Inflammatory macrophage treated with lipopolysaccharide for 1 hour (primary cell): Measurements from ENCODE around the gene MAMDC2.

Experiments
- DNase-seq, 2 donors: peaks; one replicate each; pipeline ENCODE4 v3.0.0-alpha.2; 2020 to 2022

MAMDC2 gene

DNA sequence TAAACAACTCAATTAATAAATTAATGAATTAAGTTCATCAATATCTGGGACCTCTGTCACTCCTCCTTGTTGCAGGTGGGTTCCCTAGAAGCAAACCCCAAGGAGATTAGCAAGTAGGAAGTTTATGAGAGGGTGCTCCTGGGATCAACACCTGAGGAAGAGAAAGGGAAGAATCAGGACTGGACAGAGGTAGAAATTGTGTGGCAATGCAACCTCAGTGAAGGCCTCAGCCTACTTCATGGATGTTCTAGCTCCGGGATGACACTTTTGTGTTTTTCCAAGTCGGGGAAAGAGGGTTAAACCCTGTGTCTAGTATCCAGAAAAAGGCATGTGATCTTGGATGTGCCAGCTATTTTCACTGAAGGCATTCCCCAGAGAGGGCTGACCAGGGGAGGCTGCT, 23.2 kb downstream of the MAMDC2 start:
- DNase-seq: no peak

DNA sequence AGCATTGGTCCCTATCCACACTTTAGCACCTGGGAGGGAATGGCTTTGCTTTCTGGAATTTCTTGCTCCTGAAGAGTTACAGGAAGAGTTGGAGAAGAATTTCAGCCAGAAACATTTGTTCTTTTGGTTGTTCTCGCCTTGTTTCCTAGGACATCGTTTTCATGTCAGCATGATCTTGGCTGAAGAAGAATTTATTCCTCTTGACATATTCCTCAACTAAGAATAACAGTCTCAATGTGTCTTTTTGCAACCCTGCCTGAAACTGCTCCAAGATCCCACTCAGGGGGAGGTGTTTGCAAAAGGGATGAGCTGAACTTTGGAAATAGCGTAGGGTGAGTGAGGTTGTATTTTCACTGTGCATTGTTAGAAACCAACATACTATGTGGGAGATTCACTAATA, 26.1 kb downstream of the MAMDC2 start:
- DNase-seq: no peak

DNA sequence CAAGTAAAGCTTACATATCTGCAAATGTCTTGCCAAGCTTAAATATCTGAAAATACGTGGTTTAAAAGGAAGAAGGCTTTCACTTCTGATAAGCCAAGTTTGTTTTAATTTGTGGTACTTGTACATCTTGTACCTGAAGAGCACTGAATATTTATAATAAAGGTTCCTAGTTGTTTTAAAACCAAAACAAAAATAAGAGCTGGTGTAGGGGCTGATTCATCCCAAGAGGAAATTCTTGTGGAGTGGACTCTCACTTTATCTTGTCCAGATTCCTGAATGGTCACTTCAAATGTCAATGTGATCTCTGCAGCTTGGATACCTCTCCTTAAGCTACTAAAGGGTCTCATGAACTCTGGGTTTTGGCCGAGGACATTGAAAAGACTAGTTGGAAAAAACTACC, 29.5 kb downstream of the MAMDC2 start:
- no peak for DNase-seq

DNA sequence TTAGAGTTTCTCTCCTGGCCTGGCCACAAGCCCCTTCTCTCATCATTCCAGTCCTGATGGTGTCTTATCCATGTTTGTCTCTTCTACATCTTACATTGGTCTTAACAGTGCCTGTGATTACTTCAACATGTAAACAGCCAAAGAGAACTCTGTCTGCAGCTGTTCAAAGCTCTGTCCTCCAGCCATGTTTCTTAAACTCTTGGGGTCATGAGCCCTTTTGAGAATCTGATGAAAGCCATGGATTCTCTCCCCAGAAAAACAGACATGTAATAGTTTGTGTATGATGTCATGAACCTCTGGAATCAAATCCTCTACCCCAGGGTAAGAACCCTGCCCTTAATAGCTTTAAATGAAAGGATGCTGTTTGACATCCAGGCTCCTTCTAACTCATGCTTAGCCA, 30.1 kb downstream of the MAMDC2 start:
- DNase-seq: no peak

DNA sequence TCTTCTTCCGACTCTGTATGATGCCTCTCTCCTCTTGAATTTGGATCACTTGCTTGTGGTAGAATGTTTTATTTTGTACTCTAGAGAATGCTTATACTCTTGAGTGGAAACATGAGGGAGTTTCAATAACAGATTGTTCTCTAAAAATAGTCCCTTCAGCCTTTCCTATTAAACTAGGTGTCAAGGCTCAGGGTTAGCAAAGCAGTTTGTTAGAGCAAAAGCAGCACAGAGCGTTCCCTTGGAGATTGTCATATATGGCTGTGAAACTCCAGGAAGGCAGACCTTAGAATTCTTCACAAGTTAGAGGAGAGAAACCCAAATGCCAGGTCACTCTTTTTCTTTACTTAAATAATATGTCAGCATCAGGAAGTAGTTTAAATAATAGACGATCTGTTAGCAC, 33.0 kb downstream of the MAMDC2 start:
- DNase-seq: no peak

DNA sequence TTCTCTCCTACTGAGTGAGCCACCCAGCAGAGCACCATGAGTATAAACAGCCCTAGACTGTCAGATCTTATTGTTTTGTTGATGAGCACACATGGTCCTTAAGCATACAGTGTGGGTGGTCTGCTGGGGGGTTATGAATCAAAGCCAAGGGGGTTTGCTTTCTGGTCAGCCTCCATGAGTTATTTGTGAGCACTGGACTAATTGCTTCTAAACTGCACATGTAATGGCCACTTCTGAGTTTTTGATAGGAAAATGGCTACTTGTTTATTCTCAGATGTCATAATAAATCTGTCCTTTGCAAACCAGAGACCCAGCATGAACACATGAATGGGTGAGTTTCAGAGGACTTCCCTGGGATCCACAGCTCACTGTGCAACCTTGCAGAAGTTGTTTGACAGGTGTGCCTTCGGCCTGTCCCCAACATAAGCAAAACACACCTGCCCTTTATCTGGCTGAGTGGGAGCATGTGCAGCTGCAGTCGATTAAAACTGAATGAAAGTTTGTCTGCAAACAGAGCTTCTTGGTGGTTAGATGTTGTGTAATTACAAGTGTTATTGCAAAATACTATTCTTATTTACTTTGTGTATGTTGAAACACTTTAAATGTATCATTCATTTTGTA, 35.9 kb downstream of the MAMDC2 start:
- peak; percentile 29 to 52 for DNase-seq

DNA sequence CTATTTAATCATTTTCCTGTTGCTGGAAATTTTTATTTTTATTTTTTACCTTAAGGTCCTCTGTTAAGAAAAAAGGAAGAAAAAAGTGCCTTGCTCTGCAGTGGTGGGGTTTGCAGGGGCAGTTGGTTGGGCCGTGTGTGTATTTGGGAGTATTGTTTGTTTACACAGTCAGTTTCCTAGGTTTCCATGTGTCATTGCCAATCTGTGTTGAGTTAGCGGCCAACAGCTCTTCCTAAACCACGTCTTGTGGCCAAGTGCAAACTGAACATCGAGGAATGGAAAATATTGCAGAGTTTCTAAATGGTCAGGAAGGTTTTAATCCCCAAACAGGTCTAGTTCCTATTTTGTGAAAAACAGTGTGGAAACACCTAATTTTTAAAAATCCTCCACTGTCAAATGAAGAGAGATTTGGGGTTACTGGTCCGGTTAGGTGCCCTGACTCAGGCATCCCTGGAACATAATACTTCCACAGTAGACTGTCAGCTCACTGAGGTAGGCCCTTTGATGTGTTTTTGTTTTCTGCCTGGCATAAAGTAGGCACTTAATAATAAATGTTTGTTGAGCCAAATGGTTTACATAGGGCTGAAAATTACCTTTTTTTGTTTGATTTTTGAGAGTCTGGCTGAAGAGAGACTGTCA, 37.0 kb downstream of the MAMDC2 start:
- no peak for DNase-seq

DNA sequence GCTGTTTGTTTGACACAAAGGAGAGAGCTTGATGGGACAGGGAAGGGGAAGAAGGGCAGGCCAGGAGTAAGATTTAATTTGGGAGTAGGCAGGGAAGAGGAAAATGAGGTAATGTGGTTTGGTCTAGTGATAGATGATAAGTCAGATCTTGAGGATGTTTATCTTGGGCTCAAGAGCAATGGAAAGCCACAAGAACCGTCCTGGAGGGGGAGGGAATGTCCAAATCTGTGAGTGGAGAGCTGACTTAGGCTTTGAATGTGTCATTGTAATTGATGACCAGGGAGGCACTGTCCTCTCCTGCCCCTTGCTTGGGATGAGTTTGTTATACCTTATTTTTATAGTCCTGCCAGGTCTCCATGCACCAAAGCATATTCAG, 37.5 kb downstream of the MAMDC2 start:
- no peak for DNase-seq

DNA sequence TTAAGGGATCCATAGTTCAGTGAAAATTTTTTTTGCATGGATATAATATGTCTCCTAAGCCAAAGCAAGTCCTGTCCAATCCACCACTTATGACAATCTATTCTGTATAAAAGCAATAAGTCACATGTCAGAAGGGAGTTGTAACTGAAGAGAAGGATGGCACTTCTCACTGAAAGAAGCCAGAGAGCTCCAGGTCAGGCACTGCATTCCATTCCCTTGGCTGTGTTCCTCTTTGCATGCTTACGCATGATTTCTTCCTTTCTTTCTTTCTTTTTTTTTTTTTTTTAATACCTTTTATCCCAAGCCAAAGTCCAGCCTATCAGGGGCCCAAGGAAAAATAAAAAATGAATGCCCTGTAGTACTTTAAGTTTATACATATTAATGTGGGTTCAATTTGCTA, 39.8 kb downstream of the MAMDC2 start:
- no peak for DNase-seq

DNA sequence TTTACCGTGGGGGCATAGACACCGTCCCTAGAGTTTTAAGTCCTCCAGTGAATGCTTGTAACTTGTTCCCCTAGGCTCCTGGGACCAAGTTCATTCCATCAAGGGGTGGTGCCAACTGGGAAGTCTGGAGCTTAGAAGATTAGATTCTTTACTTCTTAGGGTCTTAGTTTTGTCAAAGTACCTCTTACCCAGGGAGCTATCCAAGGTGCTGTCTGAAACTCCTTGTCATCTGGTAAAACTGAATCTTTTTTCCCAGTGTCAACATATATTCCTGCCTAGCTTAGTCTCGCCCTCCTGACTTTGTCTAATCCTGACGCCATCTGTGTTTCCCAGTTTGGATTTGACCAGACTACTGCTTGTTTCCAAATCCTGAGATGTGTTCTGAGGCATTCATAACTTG, 41.6 kb downstream of the MAMDC2 start:
- no peak for DNase-seq

DNA sequence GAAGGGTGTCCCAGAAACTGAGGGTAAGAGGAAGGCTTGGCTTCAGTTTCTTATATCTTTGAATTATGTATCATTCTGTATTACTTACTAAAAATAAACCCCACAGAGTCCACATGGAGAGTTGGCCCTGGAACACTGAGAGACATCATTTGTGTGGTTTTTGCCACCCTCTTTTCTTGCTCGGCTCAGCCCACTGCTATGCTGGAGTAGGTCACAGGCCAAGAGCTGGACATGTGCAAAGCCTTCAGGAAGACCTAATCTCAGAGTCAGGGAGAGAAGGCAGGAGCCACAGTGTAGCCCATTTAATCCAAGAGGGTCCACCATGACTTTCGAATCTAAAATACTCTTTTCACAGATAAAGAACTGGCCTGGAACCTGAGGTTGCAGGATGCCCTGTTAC, 47.5 kb downstream of the MAMDC2 start:
- DNase-seq: no peak

DNA sequence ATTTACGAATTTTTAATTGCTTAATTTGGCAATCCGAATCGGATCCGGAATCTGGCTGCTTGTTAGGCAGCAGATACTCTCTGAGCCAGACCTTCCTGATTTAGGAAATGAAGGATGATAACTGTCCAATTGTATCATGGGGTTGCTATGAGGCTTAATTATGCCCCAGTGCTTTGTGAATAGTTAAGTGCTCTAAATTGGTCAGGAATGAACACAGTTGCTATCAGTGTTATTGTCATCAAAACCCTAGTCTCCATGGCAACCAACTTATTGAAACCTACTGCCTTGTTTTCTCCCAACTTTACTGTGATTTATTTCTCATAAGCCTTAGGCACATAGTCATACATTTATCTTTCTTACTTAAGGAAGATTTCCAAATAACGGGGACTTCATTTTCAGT, 47.9 kb downstream of the MAMDC2 start:
- DNase-seq: no peak

DNA sequence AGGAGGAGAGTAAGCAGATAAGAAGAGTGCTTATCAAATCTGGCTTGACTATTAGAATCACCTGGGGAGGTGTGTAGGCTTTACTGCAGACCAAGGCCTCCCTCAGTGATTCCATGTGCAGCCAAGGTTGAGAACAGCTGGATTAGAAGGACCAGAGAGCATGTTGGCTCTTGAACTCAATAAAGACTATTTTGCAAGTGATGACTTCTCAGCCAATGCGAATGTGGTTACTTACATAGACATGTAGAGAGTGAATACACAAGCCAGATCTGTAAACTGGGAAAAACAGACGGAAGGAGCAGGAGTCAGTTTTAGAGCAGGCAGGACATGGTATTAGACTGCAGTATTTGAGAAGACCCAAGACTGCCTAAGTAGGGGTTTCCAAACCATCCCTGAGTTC, 48.5 kb downstream of the MAMDC2 start:
- no peak for DNase-seq

DNA sequence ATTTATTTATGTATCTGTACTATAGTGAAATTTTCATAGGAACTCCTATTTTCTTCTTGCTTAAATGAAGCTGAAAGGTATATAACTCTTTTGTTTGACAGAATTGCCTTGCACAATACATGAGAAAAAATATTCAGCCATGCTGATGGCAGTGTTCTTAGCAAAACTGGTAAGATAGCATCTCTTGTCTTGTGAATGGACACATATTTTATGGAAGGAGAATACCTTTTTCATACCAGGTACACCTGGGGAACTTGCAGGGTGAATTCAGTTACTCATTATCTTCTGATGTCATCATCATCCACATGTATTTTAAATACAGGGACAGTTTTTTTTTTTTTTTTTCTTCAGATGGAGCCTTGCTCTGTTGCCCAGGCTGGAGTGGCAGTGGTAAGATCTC, 49.4 kb downstream of the MAMDC2 start:
- no peak for DNase-seq

DNA sequence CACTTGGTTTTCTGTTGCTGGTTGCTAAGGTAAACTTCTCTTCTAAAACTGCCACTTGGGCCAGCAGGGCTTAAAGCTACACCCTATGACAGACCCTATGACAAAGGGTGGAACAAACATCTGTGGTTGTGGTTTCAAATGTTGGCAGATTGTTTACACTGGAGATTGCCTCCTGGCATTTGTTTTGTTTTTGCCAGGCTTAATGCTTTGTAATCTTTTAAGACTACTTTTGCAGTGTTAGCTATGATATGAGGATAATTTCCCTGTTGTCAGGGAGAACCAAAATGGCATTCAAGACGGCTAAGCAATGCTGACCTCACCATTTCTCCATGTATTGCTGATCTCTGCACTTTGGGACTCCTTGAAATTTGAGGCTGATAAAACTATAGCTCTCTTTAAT, 50.3 kb downstream of the MAMDC2 start:
- no peak for DNase-seq

DNA sequence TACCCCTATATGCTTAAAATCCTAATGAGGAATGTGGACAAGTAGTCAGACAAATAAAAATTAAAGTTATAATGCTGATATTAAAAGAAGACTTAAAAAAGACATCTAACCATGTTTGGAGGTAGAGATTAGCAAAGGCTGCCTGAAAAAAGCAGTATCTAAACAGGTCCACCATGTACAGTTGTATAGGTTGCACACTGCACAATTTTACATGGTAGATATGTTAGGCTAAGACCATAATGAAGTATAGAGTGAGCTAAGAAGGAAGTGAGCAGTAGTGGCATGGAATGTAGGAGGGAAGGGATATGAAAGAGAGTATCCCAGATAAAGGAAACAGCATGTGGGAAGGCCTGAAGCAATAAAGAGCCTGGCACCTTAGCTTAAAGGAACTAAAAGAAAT, 51.1 kb downstream of the MAMDC2 start:
- no peak for DNase-seq

DNA sequence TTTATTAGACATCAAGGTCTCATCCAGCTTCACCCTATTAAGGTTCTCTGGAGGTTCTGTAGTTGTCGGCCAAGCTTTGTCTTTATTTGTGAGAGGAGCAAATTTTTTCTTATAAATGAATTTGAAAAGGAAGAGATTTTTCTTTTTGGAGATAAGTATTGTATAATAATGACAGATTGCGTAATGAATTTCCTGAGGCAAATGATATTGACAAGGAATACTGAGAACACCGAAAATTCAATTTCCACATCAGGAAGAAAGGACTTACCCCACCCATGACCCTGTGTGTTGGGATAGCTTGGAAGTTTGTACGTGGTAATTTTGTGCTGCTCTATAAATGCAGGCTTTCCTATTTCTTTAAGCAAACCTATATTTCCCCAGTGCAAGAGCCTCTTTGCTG, 53.5 kb downstream of the MAMDC2 start:
- no peak for DNase-seq

DNA sequence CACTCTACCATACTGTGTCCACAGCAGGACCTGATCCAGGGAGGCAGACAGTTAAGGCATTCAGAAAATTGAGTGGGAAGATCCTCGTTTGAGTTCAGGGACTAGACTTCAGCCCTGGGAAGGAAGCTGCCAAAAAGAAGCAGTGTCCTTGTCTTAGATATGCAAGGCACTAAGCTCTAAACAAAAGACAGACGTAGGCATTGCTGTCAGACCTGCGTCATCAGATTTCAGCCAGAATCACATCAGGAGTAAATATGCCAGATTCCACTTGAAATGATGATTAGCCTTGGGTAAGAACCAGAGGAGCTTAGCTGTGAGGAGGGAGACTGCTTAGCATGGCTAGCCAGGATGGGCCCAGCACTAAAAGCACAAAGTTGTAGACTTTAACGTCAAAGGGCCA, 56.7 kb downstream of the MAMDC2 start:
- DNase-seq: no peak

DNA sequence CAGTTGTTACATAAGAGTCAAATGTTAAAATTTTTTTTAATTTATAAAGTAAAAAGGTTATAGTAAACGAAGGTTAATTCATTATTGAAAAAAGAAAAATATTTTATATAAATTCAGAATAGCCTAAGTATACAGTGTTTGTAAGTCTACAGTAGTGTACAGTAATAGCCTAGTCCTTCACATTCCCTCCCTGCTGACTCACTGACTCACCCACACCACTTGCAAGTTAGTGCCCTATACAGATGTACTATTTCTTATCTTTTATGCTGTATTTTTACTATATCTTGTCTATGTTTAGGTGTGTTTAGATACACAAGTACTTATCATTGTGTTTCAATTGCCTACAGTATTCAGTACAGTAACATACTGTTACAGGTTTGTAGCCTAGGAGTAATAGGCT, 57.6 kb downstream of the MAMDC2 start:
- no peak for DNase-seq

DNA sequence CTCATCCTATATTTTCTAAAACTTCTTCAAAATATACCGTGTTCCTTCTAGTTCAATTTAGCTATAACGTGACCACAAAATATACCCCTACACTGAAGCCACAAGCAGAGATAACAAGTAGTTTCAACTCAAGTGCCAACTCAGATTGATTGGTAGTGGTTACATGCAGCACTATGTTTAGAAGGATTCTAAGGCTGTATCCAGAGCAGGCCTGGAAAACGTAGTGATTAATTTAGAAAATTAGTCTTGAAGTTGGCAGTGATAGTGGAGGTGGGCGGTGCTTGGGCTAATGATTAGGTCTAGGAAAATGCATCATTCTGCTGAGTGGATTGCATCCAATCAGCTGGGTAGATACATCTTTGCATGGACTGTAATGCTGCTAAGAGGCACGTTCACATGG, 61.5 kb downstream of the MAMDC2 start:
- DNase-seq: no peak

DNA sequence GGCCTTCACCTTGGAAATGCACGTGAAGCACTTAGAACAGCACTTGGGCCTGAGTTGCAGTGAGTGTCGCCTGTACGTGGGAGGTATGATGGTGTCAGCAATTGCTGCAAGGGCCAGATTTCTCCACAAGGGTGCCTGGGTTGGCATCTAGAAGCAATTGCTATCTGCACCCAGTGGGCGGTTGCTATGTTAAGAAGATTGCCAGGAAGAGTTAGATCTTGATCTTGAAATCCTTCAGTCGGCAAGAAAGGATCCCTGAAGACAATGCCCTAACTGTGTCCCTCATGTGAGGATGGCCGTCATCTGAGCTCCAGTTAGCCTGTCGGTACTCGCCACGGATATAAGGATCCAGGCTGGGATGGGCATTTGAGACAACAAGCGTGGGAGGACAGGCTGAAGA, 62.9 kb downstream of the MAMDC2 start:
- DNase-seq: peak; percentile 60 to 81

DNA sequence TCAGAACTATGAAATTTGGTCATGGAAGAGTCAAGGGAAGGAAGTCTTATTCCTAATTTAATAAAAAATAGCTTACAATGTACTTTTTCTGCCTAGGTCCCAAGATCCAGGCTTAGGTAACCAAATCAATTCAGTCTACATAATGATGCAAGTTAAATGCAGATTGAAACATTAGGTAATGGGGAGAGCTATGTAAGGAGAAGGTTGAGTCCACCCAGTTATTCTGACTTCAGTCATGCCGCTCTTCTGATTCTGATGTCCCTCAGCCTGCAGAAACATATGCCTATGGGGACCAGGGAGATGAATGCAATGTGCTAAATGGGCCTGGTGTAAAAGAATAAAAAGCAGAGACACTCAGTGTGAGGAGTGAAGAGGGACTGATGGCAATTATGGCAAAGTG, 63.9 kb downstream of the MAMDC2 start:
- no peak for DNase-seq

DNA sequence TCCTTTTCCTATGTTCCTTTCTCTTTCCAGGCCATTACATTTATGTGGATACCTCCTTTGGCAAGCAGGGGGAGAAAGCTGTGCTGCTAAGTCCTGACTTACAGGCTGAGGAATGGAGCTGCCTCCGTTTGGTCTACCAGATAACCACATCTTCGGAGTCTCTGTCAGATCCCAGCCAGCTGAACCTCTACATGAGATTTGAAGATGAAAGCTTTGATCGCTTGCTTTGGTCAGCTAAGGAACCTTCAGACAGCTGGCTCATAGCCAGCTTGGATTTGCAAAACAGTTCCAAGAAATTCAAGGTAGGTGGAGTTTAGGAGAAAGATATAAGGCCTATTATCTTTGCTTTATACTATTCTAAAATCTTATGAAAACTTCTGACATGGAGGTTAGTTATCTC, 64.5 kb downstream of the MAMDC2 start:
- DNase-seq: no peak

DNA sequence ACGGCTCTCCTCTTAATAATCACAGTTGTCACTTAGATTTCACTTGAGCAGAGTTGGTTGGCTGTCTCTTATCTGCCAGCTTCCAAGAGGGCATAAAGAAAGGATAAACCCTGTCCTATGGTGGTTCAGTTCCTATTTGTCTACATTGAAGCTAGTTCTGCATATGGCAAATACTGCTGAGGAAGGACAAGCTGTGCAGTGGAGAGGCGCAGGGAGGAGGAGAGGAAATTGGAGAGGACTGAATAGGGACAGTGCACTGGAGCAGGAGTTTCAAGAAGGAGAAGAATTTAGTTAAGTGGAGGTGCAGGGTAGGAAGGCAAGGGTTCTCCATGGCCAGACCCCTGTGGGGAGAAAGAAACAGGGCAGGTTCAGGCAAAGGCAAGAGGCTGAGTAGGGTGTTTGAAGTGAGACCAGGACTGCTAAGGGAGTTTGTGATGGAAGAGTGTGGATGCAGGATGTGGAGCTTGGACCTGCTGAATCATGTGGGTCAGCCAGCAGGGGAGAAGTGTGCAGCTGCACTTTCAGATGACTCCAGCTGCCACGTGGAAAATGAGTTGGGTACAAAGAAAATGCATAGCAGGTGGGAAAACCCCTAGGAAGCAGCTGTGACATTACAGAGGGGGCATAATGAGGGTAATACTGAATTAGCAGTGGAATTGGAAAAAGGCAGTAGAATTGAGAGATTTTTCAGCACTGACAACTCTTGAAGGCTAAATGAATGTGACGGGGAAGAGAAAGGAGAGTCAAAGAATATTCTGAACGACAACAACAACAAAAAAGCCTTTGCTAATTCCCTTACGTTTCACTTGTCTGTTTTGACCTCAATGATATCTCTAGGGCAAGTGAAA, 66.8 kb downstream of the MAMDC2 start:
- no peak for DNase-seq
